ENCODE results near the gene CD248.
A peak's percentile ranks its signal among the peaks of the same experiment; 100 is the strongest.
"Not testable (repeated sequence)": the region's sequence is repeated elsewhere in the genome, so short reads cannot be mapped to it uniquely, and the experiment has no call there.

Gene CD248

GRCh38 chr11:66329165-66329673 is 12.4 kb upstream of the CD248 start:
- DNase-seq (ENCODE audit: low read depth, low spot score), result no peak

- DNase-seq (ENCODE audit: low read depth, low spot score), result peak; percentile 62
Measured at GRCh38 chr11:66328302-66329144, 11.7 kb upstream of the CD248 start.

GRCh38 chr11:66328031-66328301 is 11.1 kb upstream of the CD248 start:
- DNase-seq (ENCODE audit: low read depth, low spot score), result no peak

- no peak for DNase-seq (ENCODE audit: low read depth, low spot score)
Measured at GRCh38 chr11:66327171-66328030, 10.6 kb upstream of the CD248 start.

GRCh38 chr11:66326261-66327111 is 9.6 kb upstream of the CD248 start:
- DNase-seq (ENCODE audit: low read depth, low spot score), result no peak

- no peak for DNase-seq (ENCODE audit: low read depth, low spot score)
Measured at GRCh38 chr11:66325263-66325671, 8.4 kb upstream of the CD248 start.

- DNase-seq (ENCODE audit: low read depth, low spot score), result no peak
Measured at GRCh38 chr11:66324664-66325063, 7.8 kb upstream of the CD248 start.

GRCh38 chr11:66323684-66324083 is 6.8 kb upstream of the CD248 start:
- no peak for DNase-seq (ENCODE audit: low read depth, low spot score)

GRCh38 chr11:66322732-66323427 is 6.0 kb upstream of the CD248 start:
- DNase-seq (ENCODE audit: low read depth, low spot score), result no peak

- DNase-seq (ENCODE audit: low read depth, low spot score), result no peak
Measured at GRCh38 chr11:66321606-66322005, 4.8 kb upstream of the CD248 start.

- not testable (repeated sequence) for DNase-seq (ENCODE audit: low read depth, low spot score)
Measured at GRCh38 chr11:66320748-66321147, 3.9 kb upstream of the CD248 start.

GRCh38 chr11:66320289-66320688 is 3.4 kb upstream of the CD248 start:
- not testable (repeated sequence) for DNase-seq (ENCODE audit: low read depth, low spot score)

GRCh38 chr11:66318600-66318970 is 1.7 kb upstream of the CD248 start:
- DNase-seq (ENCODE audit: low read depth, low spot score), result no peak

GRCh38 chr11:66317723-66318599 is 1.1 kb upstream of the CD248 start:
- DNase-seq (ENCODE audit: low read depth, low spot score), result no peak

GRCh38 chr11:66317322-66317722 is 478 bp upstream of the CD248 start:
- DNase-seq (ENCODE audit: low read depth, low spot score), result no peak

- no peak for DNase-seq (ENCODE audit: low read depth, low spot score)
Measured at GRCh38 chr11:66315921-66316811, 678 bp downstream of the CD248 start.

GRCh38 chr11:66315498-66315885 is 1.4 kb downstream of the CD248 start:
- no peak for DNase-seq (ENCODE audit: low read depth, low spot score)

GRCh38 chr11:66314561-66315497 is 2.0 kb downstream of the CD248 start:
- no peak for DNase-seq (ENCODE audit: low read depth, low spot score)

Data from activated CD4-positive, CD25-positive, alpha-beta regulatory T cell treated with anti-CD3 and anti-CD28 coated beads, Interleukin-2, amount 50 U/mL, for 16 hours (primary cell).